H9 (cell line): ENCODE data around the gene KRTAP1-5. TPM values are rescaled to one million over a fixed set of nuclear protein-coding genes. Genes with fewer than 3 reads are reported as not detected.

Experiments used
- DNase-seq: peaks from one replicate; pipeline ENCODE4 v3.0.0-alpha.2; 2017
- H2AFZ ChIP-seq: one replicate; pipeline ENCODE4 v1.6.1; 2013; ENCODE audit warnings: mild to moderate bottlenecking, low read length, control low read depth, moderate library complexity
- H2AK5ac ChIP-seq: 2 replicates; pipeline ENCODE4 v1.6.1; 2013; ENCODE audit warnings: low read length, control low read depth, mixed read lengths; ENCODE audit not compliant: insufficient read length
- H2BK120ac ChIP-seq: one replicate; pipeline ENCODE4 v1.6.1; 2013; ENCODE audit warnings: low read depth, mild to moderate bottlenecking, low read length, control low read depth, inconsistent platforms; ENCODE audit not compliant: poor library complexity, severe bottlenecking
- H2BK12ac ChIP-seq: 2 replicates; pipeline ENCODE4 v1.6.1; 2013; ENCODE audit warnings: low read length, control low read depth, mixed read lengths, low read depth; ENCODE audit not compliant: insufficient read length
- H2BK15ac ChIP-seq: 2 replicates; pipeline ENCODE4 v1.6.1; 2013; ENCODE audit warnings: low read depth, low read length, control low read depth
- H2BK20ac ChIP-seq: one replicate; pipeline ENCODE4 v1.6.1; 2013; ENCODE audit warnings: low read depth, mild to moderate bottlenecking, low read length, control low read depth, inconsistent platforms; ENCODE audit not compliant: poor library complexity, severe bottlenecking
- H2BK5ac ChIP-seq: 2 replicates; pipeline ENCODE4 v1.6.1; 2013; ENCODE audit warnings: low read length, control low read depth, mixed read lengths; ENCODE audit not compliant: insufficient read length
- H3K14ac ChIP-seq: 2 replicates; pipeline ENCODE4 v1.6.1; 2013; ENCODE audit warnings: low read length, control low read depth; ENCODE audit not compliant: insufficient read depth
- H3K18ac ChIP-seq: 2 replicates; pipeline ENCODE4 v1.6.1; 2013; ENCODE audit warnings: low read depth, mild to moderate bottlenecking, mixed read lengths, low read length, control low read depth; ENCODE audit not compliant: insufficient read length
- H3K23ac ChIP-seq: 2 replicates; pipeline ENCODE4 v1.6.1; 2013; ENCODE audit warnings: low read length, control low read depth, mixed read lengths, low read depth; ENCODE audit not compliant: insufficient read length
- H3K23me2 ChIP-seq: 2 replicates; pipeline ENCODE4 v1.6.1; 2013; ENCODE audit warnings: low read depth, mild to moderate bottlenecking, mixed read lengths, low read length, control low read depth; ENCODE audit not compliant: insufficient read length, poor library complexity, severe bottlenecking
- H3K27ac ChIP-seq: 2 replicates; pipeline ENCODE4 v1.5.1; 2013; ENCODE audit warnings: low read length, control low read depth, mixed read lengths, low read depth; ENCODE audit not compliant: insufficient read length
- H3K27me3 ChIP-seq: 2 replicates; pipeline ENCODE4 v1.6.1; 2013; ENCODE audit warnings: low read length, control low read depth, inconsistent platforms; ENCODE audit not compliant: insufficient read depth
- H3K4ac ChIP-seq: 2 replicates; pipeline ENCODE4 v1.6.1; 2013; ENCODE audit warnings: low read depth, mild to moderate bottlenecking, control low read depth, inconsistent platforms, low read length, moderate library complexity
- H3K4me1 ChIP-seq: 2 replicates; pipeline ENCODE4 v1.6.1; 2013; ENCODE audit warnings: low read length, control low read depth, inconsistent platforms; ENCODE audit not compliant: insufficient read depth
- H3K4me2 ChIP-seq: 2 replicates; pipeline ENCODE4 v1.6.1; 2013; ENCODE audit warnings: low read length, control low read depth, mixed read lengths; ENCODE audit not compliant: insufficient read length, insufficient read depth
- H3K56ac ChIP-seq: 2 replicates; pipeline ENCODE4 v1.6.1; 2013; ENCODE audit warnings: low read depth, mild to moderate bottlenecking, mixed read lengths, low read length, control low read depth; ENCODE audit not compliant: insufficient read length
- H3K79me1 ChIP-seq: 2 replicates; pipeline ENCODE4 v1.6.1; 2013; ENCODE audit warnings: low read depth, mild to moderate bottlenecking, moderate library complexity, low read length, control low read depth, inconsistent platforms; ENCODE audit not compliant: insufficient read depth, poor library complexity, severe bottlenecking
- H3K79me2 ChIP-seq: 2 replicates; pipeline ENCODE4 v1.6.1; 2013; ENCODE audit warnings: low read length, control low read depth, inconsistent platforms; ENCODE audit not compliant: insufficient read depth
- H3K9ac ChIP-seq: 2 replicates; pipeline ENCODE4 v1.6.1; 2013; ENCODE audit warnings: low read length, control low read depth, mixed read lengths; ENCODE audit not compliant: insufficient read length; ENCODE audit errors: extremely low read depth
- H3K9me3 ChIP-seq: one replicate; pipeline ENCODE4 v1.6.1; 2013; ENCODE audit warnings: low read depth, low read length, inconsistent platforms; ENCODE audit not compliant: control insufficient read depth
- H3T11ph ChIP-seq: one replicate; pipeline ENCODE4 v1.6.1; 2013; ENCODE audit warnings: mild to moderate bottlenecking, low read length, control low read depth, inconsistent platforms
- H4K20me1 ChIP-seq: one replicate; pipeline ENCODE4 v1.6.1; 2013; ENCODE audit not compliant: control insufficient read depth, insufficient read length, insufficient read depth
- H4K5ac ChIP-seq: 2 replicates; pipeline ENCODE4 v1.6.1; 2013; ENCODE audit warnings: low read depth, mild to moderate bottlenecking, mixed read lengths, low read length, control low read depth; ENCODE audit not compliant: insufficient read length
- H4K8ac ChIP-seq: replicated peaks from 2 replicates; pipeline ENCODE4 v1.6.1; 2013; ENCODE audit warnings: low read length, control low read depth, mixed read lengths, low read depth; ENCODE audit not compliant: insufficient read length
- H4K91ac ChIP-seq: 2 replicates; pipeline ENCODE4 v1.6.1; 2013; ENCODE audit warnings: low read depth, mild to moderate bottlenecking, moderate library complexity, mixed read lengths, low read length, control low read depth; ENCODE audit not compliant: insufficient read length
- H3K27ac Mint-ChIP-seq, 3 experiments: 2 replicates in 2 of 3; 3 replicates in 1 of 3; pipeline ENCODE4 v1.8.0; 2020 to 2021; ENCODE audit warnings: mixed read lengths in 3 of 3, mild to moderate bottlenecking in 1 of 3, moderate library complexity in 1 of 3
- H3K27me3 Mint-ChIP-seq: 2 replicates; pipeline ENCODE4 v1.8.0; 2021; ENCODE audit warnings: low read depth, mild to moderate bottlenecking, moderate library complexity, mixed read lengths
- H3K36me3 Mint-ChIP-seq, 3 experiments: 2 replicates in 2 of 3; 3 replicates in 1 of 3; pipeline ENCODE4 v1.8.0; 2020 to 2021; ENCODE audit warnings: low read depth in 3 of 3, mixed read lengths in 3 of 3; ENCODE audit not compliant: insufficient read depth in 1 of 3
- H3K4me1 Mint-ChIP-seq, 2 experiments: 2 replicates each; pipeline ENCODE4 v1.8.0; 2020; ENCODE audit warnings: mixed read lengths in 2 of 2
- H3K4me3 Mint-ChIP-seq, 2 experiments: 2 replicates in 1 of 2; 3 replicates in 1 of 2; pipeline ENCODE4 v1.8.0; 2020 to 2021; ENCODE audit warnings: mild to moderate bottlenecking in 2 of 2, mixed read lengths in 2 of 2, moderate library complexity in 1 of 2
- H3K9me3 Mint-ChIP-seq, 2 experiments: 2 replicates in 1 of 2; 3 replicates in 1 of 2; pipeline ENCODE4 v1.8.0; 2020; ENCODE audit warnings: mild to moderate bottlenecking in 2 of 2, mixed read lengths in 2 of 2, moderate library complexity in 1 of 2
- WGBS: extraction: QIAGEN DNeasy Blood & Tissue Kit; methylation state at CpG from one replicate; pipeline ENCODE4 v1.1.7; 2013; ENCODE audit warnings: missing lambda C conversion rate, low lambda C conversion rate, mixed read lengths; ENCODE audit not compliant: insufficient read length; ENCODE audit errors: extremely low coverage; 5-methylcytosine and 5-hydroxymethylcytosine counted together
- long read RNA-seq: library from polyadenylated mRNA; unstranded; transcript quantifications from one replicate; pipeline ENCODE4 v2.0.0, GENCODE V29; 2020
- total RNA-seq: library from RNA; stranded (reverse); gene quantifications from 2 replicates; pipeline ENCODE4 v1.2.1, GENCODE V29; 2021
- TF ChIP-seq, protein P1 (sequence below): fragments of 200-600 bp; sonication (generic); conservative IDR thresholded peaks from 3 replicates; pipeline ENCODE4 v1.8.0; 2021; ENCODE audit warnings: antibody characterized with exemption, mild to moderate bottlenecking

The KRTAP1-5 gene, protein sequence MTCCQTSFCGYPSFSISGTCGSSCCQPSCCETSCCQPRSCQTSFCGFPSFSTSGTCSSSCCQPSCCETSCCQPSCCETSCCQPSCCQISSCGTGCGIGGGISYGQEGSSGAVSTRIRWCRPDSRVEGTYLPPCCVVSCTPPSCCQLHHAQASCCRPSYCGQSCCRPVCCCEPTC
- total RNA-seq = not detected in 2 replicates
- long read RNA-seq = 0 reads

DNA sequence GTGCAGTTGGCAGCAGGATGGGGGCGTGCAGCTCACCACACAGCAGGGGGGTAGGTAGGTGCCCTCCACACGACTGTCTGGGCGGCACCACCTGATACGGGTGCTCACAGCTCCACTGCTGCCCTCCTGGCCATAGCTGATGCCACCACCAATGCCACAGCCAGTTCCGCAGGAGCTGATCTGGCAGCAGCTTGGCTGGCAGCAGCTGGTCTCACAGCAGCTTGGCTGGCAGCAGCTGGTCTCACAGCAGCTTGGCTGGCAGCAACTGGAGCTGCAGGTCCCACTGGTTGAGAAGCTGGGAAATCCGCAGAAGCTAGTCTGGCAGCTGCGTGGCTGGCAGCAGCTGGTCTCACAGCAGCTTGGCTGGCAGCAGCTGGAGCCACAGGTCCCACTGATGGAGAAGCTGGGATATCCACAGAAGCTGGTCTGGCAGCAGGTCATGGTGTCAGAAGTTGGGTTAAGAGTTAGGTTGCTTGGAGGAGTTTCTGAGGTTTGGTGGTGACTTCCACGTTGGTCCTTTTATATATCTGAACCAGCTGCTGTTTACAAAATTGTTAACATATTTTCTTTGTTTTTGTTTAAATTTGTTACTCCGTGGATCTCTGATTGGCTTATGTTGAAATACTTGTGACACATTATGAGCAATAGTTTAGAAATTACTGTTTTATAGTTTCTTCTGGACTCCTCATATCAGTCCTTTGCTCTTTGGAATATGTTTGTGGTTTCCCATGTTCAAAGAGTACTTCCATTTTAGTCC is at the start of gene KRTAP1-5:
KRTAP1-5 (minus strand) TSS at position 494 of the 757 bp plus-strand sequence; CDS start at position 441, 53 bp downstream.
- Histone ChIP-seq H4K5ac (no peak within 1 kb of the TSS), H3K9ac (no peak within 1 kb of the TSS), H3K23ac (no peak within 1 kb of the TSS), H4K91ac (no peak within 1 kb of the TSS), H4K20me1 (no peaks in the 10 kb centered on the region), H3K14ac (no peak within 1 kb of the TSS; the same call in 1 of the 2 replicates), H3K18ac (no peak within 1 kb of the TSS), H3T11ph (no peak within 1 kb of the TSS), H2BK5ac (no peak within 1 kb of the TSS), H3K4me1 (no peaks in the 10 kb centered on the region), H2BK12ac (no peak within 1 kb of the TSS), H3K23me2 (no peaks in the 10 kb centered on the region), H3K9me3 (no peaks in the 10 kb centered on the region), H2AK5ac (no peak within 1 kb of the TSS), H2BK20ac (no peak within 1 kb of the TSS), H2AFZ (no peak within 1 kb of the TSS), H2BK120ac (no peak within 1 kb of the TSS), H4K8ac (no peak within 1 kb of the TSS), H3K79me1 (no peaks in the 10 kb centered on the region), H3K56ac (no peak within 1 kb of the TSS), H3K4ac (no peak within 1 kb of the TSS), H3K79me2 (no peaks in the 10 kb centered on the region), H3K27ac (no peak within 1 kb of the TSS), H2BK15ac (no peak within 1 kb of the TSS), H3K27me3 (no peaks in the 10 kb centered on the region), H3K4me2 (no peak within 1 kb of the TSS)
- Mint-ChIP-seq H3K27me3 (peaks cover 5% of the 10 kb centered on the region; the same call in 1 of the 2 replicates), H3K4me1 (no peaks in the 10 kb centered on the region), H3K36me3 (no peaks in the 10 kb centered on the region), H3K4me3 (no peak within 1 kb of the TSS), H3K9me3 (peaks cover 0 to 3% of the 10 kb centered on the region in 2 experiments; a peak in 1 of 5 replicates), H3K27ac (no peak within 1 kb of the TSS)
- TF ChIP-seq, protein P1, sequence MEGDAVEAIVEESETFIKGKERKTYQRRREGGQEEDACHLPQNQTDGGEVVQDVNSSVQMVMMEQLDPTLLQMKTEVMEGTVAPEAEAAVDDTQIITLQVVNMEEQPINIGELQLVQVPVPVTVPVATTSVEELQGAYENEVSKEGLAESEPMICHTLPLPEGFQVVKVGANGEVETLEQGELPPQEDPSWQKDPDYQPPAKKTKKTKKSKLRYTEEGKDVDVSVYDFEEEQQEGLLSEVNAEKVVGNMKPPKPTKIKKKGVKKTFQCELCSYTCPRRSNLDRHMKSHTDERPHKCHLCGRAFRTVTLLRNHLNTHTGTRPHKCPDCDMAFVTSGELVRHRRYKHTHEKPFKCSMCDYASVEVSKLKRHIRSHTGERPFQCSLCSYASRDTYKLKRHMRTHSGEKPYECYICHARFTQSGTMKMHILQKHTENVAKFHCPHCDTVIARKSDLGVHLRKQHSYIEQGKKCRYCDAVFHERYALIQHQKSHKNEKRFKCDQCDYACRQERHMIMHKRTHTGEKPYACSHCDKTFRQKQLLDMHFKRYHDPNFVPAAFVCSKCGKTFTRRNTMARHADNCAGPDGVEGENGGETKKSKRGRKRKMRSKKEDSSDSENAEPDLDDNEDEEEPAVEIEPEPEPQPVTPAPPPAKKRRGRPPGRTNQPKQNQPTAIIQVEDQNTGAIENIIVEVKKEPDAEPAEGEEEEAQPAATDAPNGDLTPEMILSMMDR = no peak
- no CpG with 5 or more reads among the region's 9 CpGs for WGBS
- no peak for DNase-seq
